Glutamatergic neuron (in vitro differentiated cells): ENCODE measurements around the gene SCD5. TPM values are rescaled to one million over a fixed set of nuclear protein-coding genes. Genes with fewer than 3 reads are reported as not detected.

Experiments used
- DNase-seq: peaks from one replicate; pipeline ENCODE4 v3.0.0; 2022
- H3K27ac Mint-ChIP-seq: one replicate; pipeline ENCODE4 v1.8.0; 2020; ENCODE audit warnings: mild to moderate bottlenecking, mixed read lengths, inconsistent platforms; ENCODE audit not compliant: unreplicated experiment
- H3K27me3 Mint-ChIP-seq: one replicate; pipeline ENCODE4 v1.8.0; 2020; ENCODE audit warnings: mild to moderate bottlenecking, moderate library complexity, mixed read lengths, inconsistent platforms; ENCODE audit not compliant: unreplicated experiment
- H3K36me3 Mint-ChIP-seq: one replicate; pipeline ENCODE4 v1.8.0; 2020; ENCODE audit warnings: mild to moderate bottlenecking, mixed read lengths, inconsistent platforms; ENCODE audit not compliant: unreplicated experiment
- H3K4me1 Mint-ChIP-seq: one replicate; pipeline ENCODE4 v1.8.0; 2020; ENCODE audit warnings: mild to moderate bottlenecking, low read depth, mixed read lengths, inconsistent platforms; ENCODE audit not compliant: unreplicated experiment
- H3K4me3 Mint-ChIP-seq: one replicate; pipeline ENCODE4 v1.8.0; 2020; ENCODE audit warnings: mild to moderate bottlenecking, mixed read lengths, inconsistent platforms; ENCODE audit not compliant: unreplicated experiment
- H3K9me3 Mint-ChIP-seq: one replicate; pipeline ENCODE4 v1.8.0; 2020; ENCODE audit warnings: mild to moderate bottlenecking, moderate library complexity, mixed read lengths, inconsistent platforms; ENCODE audit not compliant: unreplicated experiment
- CTCF ChIP-seq: fragments of 200-600 bp; sonication (generic); IDR thresholded peaks from one replicate; pipeline ENCODE4 v1.5.0; 2021; ENCODE audit not compliant: partially characterized antibody, unreplicated experiment
- total RNA-seq: library from RNA; stranded (reverse); fragmentation: NEBNext Ultra II Directional; extraction: Animal tissue kit (Norgen Biotek cat#: 25700); gene quantifications from one replicate; pipeline ENCODE4 v1.2.1, GENCODE V29; 2021; ENCODE audit not compliant: unreplicated experiment

SCD5 gene
- total RNA-seq, 1 donor from 2014 or later = 31.9 TPM

GRCh38 chr4:82814034-82814433 is 15.4 kb upstream of the SCD5 start:
- no peak for TF ChIP-seq CTCF
- H3K27me3 Mint-ChIP-seq = peaks cover 1% of the 10 kb centered on the region
- no peak for DNase-seq

GRCh38 chr4:82811838-82812341 is 13.3 kb upstream of the SCD5 start:
- DNase-seq = no peak
- peaks cover 10% of the 10 kb centered on the region for H3K4me1 Mint-ChIP-seq
- no peak overlapping the region for H3K27ac Mint-ChIP-seq
- TF ChIP-seq CTCF = no peak
- peaks cover 3% of the 10 kb centered on the region for H3K27me3 Mint-ChIP-seq
- H3K9me3 Mint-ChIP-seq = peaks cover 1% of the 10 kb centered on the region
- H3K4me3 Mint-ChIP-seq = no peak overlapping the region
- no peaks in the 10 kb centered on the region for H3K36me3 Mint-ChIP-seq

More at GRCh38 chr4:82814034-82814433, 15.4 kb upstream of the SCD5 start:
- Mint-ChIP-seq H3K4me3 (no peak overlapping the region), H3K9me3 (no peaks in the 10 kb centered on the region), H3K4me1 (peaks cover 10% of the 10 kb centered on the region), H3K27ac (no peak overlapping the region), H3K36me3 (no peaks in the 10 kb centered on the region)

- Mint-ChIP-seq H3K36me3 (no peaks in the 10 kb centered on the region), H3K27me3 (peaks cover 2% of the 10 kb centered on the region), H3K9me3 (peaks cover 1% of the 10 kb centered on the region), H3K4me1 (peaks cover 10% of the 10 kb centered on the region), H3K27ac (no peak overlapping the region), H3K4me3 (no peak overlapping the region)
- DNase-seq = no peak
- TF ChIP-seq CTCF = no peak
Observed at GRCh38 chr4:82811392-82811791, 12.8 kb upstream of the SCD5 start.

GRCh38 chr4:82810176-82810575 is 11.6 kb upstream of the SCD5 start:
- Mint-ChIP-seq H3K36me3 (no peaks in the 10 kb centered on the region), H3K27me3 (peaks cover 2% of the 10 kb centered on the region)

More at GRCh38 chr4:82810176-82810575, 11.6 kb upstream of the SCD5 start:
- DNase-seq = no peak
- no peak for TF ChIP-seq CTCF
- peaks cover 1% of the 10 kb centered on the region for H3K9me3 Mint-ChIP-seq
- no peak overlapping the region for H3K4me3 Mint-ChIP-seq
- H3K4me1 Mint-ChIP-seq = peaks cover 10% of the 10 kb centered on the region
- no peak overlapping the region for H3K27ac Mint-ChIP-seq
